GM11168 (cell line): Measurements from ENCODE around the gene USH1C.

Source experiments
- in situ Hi-C: fragments of 300-500 bp; cut with MboI; formaldehyde crosslinking; loops from one replicate; pipeline ENCODE4 v1.12.0; 2022; ENCODE audit warnings: low sequenced_read_pairs; ENCODE audit not compliant: unreplicated experiment

Gene USH1C

GRCh38 chr11:17528906-17529843 is 15.0 kb downstream of the USH1C start:
- in situ Hi-C loops = no loop called here

GRCh38 chr11:17528181-17528691 is 16.0 kb downstream of the USH1C start:
- in situ Hi-C loops = no loop called here

DNA sequence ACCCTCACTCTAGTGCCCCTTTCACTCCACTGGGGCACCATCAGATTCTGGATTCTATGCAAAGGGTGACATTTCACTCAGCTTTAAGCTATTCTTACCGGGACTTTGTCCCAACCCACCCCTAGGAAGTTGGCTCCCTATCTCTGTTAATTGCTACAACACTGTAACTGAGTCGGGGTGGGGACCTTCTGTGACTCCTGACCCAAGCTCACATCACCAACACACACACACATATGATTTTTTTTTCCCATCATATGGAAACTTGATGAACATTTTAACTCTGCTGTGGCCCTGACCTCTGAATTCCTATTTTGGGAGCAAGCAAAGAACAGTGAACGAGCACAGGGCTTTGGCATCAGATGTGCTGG is 16.6 kb downstream of the USH1C start:
- in situ Hi-C loops = no loop called here

DNA sequence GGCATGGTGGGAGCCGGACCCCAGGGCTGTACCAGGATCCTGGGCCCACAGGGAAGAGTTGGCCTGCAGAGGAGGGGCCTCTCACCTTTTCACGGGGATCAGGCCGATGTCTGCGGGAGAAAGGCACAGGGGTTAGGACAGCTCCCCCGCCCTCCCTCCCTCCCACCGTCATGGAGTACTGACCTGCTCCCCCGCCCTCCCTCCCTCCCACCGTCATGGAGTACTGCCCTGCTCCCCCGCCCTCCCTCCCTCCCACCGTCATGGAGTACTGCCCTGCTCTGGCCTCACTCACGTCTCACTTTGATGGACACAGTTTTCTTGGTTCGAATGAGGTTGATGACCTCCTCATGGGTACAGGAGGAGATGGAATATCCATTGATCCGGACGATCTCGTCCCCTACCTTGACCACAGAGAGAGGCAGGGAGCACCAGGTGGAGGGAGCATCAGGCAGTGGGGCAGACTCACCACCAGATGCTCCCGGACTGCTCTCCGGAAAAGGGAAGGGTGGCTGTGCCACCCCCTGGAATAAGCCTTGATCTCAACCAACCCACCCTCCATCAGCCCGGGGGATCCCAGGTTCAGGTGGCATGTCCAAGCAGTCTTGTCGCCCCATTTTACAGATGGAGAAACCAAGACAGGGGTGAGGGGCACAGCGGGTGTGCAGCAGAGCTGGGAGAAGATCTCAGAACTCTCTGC is 17.1 kb downstream of the USH1C start:
- in situ Hi-C loops = no loop called here

DNA sequence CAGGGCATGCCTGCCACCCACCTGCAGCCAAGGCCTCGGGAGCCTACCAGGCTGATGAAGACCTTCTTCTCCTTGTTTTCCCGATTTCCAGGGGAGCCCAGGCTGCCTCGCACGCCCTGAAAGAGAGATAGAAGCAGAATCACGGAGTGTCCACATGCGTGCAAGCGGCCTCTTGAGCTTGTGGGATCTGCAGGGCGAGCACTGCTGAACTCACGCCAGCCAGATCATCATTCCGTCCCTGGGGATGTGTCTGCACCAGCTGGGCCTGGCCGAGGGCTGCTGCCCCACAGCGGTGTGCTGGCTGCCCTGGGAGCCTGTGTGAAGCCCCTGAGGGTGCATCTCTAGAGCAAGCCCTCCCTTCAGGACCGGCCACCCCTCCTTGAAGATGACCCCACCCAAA is 17.9 kb downstream of the USH1C start:
- in situ Hi-C loops = no loop called here

DNA sequence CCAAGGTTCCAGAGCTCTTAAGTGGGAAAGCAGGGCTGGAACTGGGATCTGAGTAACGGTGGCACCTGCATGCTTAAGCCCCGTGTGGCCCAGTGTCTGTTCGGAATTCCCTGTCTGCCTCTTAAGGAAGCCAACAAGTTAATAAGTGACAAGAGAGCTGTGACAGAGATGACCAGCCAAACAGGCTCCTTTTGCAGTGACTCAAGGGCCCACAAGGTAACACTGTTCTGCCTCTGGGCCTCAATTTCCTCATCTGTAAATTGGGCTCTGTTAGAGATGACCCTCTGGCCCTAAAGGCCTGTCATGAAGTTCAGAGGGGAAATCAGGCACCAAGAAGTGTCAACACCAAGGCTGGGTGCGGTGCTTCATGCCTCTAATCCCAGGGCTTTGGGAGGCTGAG is 18.6 kb downstream of the USH1C start:
- in situ Hi-C loops = no loop called here

DNA sequence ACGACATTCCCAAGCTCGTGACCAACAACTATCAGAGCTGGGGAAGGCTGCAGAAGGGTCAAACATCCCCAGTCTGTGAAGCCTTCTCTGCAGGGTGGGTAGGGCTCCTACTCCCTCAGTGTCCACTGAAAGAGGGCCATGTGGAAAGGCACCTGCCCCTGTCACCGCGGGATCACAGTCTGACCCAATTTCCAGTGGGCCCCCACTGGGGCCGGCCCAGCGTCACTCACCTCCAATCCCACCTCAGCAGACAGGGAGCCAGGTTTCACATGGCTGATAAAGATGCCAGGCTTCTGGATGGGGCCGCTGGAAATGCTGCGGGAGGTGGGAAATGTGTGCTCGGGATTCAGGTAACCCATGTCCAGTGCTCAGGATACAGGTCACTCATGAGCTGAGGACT is 20.0 kb downstream of the USH1C start:
- in situ Hi-C loops = loop anchor here (25.0 kb wide), 1 partner anchor 712 kb away; no protein-coding TSS in a partner anchor

DNA sequence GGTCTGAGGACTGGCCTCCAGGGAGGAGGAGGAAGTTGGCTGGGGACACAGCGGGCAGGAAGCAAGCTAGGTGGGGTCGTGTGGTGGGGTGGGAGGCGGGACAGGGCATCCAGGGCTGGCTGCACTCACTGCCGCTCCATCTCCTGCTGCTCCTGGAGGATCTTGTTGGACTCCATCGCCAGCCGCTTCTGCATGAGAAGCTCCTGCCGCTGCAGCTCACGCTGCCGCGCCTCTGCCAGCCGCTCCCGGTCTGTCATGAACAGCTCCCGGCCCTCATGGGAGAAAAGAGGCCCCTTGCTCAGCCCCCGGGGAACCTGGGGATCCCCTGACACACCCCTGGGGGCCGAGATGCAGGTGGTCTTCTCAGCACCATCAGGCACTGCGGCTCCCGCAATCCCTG is 21.6 kb downstream of the USH1C start:
- in situ Hi-C loops = loop anchor here (25.0 kb wide), 1 partner anchor 710 kb away; no protein-coding TSS in a partner anchor

DNA sequence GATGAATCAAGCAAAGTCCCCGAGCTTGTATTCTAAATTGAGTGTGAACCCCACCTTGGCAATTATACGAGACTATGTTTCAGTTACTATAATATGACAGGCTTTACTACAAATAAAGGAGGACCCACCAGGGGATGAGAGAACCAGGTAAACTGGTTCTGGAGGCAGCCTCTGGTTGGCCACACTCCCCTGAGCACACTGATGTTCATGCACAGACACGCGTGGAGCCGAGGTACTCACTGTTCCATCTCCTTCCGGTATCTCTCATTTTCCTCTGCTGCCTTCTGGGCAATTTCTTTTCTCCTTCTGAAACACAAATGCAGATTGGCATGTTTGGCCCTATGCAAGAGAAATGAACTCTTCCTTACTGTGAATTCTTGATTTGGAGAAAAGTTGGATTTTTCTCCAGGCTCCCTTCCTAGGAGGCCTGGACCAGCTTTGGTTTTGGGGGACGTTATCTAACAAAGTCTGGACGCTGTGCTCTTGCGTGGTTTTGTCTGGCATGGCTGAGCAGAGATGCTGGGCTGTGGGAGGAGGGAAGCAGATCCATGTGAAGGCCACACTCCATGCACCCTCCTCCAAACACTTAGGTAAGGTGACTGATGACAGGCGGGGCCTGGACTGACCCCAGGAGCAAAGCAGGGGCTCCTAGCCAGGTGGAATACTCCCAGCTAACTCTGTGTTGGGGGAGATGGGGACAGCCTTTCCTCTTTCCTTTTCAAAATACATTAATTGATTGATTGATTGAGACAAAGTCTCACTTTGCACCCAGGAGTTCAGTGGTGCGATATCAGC is 22.9 kb downstream of the USH1C start:
- in situ Hi-C loops = loop anchor here (25.0 kb wide), 1 partner anchor 709 kb away; no protein-coding TSS in a partner anchor

GRCh38 chr11:17519061-17519885 is 24.9 kb downstream of the USH1C start:
- in situ Hi-C loops = loop anchor here (25.0 kb wide), 1 partner anchor 707 kb away; no protein-coding TSS in a partner anchor

DNA sequence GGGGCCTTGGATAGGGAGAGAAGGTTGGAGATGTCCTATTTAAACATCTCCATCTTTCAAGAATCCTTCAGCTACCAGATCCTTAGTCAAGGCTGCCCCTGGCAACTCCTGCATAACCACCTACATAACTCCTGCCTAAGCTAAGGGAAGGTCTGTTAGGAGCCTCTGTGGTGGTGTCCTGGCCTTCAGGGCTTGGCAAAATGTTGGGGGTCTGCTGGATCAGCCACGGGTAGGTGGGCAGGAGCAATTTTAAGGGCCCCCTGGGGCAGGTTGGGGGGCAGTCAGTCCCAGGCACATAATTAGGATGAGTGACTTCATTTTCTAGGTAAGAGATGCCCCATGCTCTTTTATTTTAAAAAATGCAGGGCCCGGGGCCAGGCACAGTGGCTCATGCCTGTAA is 25.9 kb downstream of the USH1C start:
- in situ Hi-C loops = loop anchor here (25.0 kb wide), 1 partner anchor 706 kb away; no protein-coding TSS in a partner anchor

DNA sequence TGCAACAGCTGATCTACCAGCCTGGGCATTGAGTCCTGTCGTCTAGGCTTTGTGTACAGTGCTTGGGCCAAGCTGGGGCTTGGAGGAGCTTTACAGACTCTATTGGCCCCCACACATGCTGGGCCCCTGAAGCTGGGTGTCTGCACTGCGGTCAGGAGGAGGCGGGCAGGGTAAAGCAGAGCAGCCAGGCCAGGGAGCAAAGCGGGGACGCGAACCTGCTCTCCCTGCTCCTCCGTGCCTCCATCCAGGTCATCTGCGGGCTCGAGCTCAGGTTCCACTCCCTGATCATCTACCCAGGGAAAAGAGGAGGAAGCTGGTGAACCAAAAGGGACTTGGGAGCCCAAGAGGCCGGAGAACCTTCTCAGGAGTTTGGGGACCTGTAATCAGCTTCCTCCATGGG is 27.0 kb downstream of the USH1C start:
- in situ Hi-C loops = loop anchor here (25.0 kb wide), 1 partner anchor 705 kb away; no protein-coding TSS in a partner anchor

GRCh38 chr11:17516551-17517150 is 27.6 kb downstream of the USH1C start:
- in situ Hi-C loops = loop anchor here (25.0 kb wide), 1 partner anchor 704 kb away; no protein-coding TSS in a partner anchor

- in situ Hi-C loops = loop anchor here (25.0 kb wide), 1 partner anchor 703 kb away; no protein-coding TSS in a partner anchor
Observed at GRCh38 chr11:17515443-17516176, 28.6 kb downstream of the USH1C start.

DNA sequence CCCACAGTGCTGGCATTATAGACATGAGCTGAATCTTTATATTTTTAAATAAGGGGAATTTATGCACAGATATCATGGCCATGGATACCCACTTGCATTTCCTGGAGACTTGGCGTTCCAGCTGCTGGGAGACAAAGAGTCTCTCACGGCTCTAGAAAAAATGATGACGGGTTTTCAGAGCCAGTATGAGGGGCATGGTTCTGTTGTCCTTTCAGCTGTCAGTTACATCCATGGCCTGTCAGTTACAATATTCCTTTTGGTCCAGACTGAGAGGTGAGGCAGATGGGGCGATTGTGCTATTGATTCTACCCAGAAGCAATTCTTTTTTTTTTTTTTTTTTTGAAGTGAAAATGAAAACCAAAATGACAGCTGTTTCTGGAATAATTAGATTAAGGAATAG is 29.7 kb downstream of the USH1C start:
- in situ Hi-C loops = loop anchor here (25.0 kb wide), 1 partner anchor 702 kb away; no protein-coding TSS in a partner anchor

GRCh38 chr11:17513853-17514252 is 30.4 kb downstream of the USH1C start:
- in situ Hi-C loops = loop anchor here (25.0 kb wide), 1 partner anchor 702 kb away; no protein-coding TSS in a partner anchor

GRCh38 chr11:17512101-17512500 is 32.1 kb downstream of the USH1C start:
- in situ Hi-C loops = loop anchor here (25.0 kb wide), 1 partner anchor 700 kb away; no protein-coding TSS in a partner anchor

GRCh38 chr11:17511571-17511970 is 32.6 kb downstream of the USH1C start:
- in situ Hi-C loops = loop anchor here (25.0 kb wide), 1 partner anchor 699 kb away; no protein-coding TSS in a partner anchor
